Hindlimb muscle (tissue), 1 donor: ENCODE data around the gene CHN1. TPM values are rescaled to one million over a fixed set of nuclear protein-coding genes. Genes with fewer than 3 reads are reported as not detected.

Source experiments
- DNase-seq: peaks from one replicate; pipeline ENCODE4 v3.0.0-alpha.2; 2013
- polyA plus RNA-seq: library from polyadenylated mRNA; unstranded; fragments of 120-200 nt; gene quantifications from one replicate; pipeline ENCODE4 v1.2.1, GENCODE V29; 2013; ENCODE audit not compliant: insufficient read length

CHN1 gene
- polyA plus RNA-seq, 1 donor = 13.2 TPM

GRCh38 chr2:174918886-174919526 lies 86.2 kb downstream of the CHN1 start:
- DNase-seq = no peak

DNA sequence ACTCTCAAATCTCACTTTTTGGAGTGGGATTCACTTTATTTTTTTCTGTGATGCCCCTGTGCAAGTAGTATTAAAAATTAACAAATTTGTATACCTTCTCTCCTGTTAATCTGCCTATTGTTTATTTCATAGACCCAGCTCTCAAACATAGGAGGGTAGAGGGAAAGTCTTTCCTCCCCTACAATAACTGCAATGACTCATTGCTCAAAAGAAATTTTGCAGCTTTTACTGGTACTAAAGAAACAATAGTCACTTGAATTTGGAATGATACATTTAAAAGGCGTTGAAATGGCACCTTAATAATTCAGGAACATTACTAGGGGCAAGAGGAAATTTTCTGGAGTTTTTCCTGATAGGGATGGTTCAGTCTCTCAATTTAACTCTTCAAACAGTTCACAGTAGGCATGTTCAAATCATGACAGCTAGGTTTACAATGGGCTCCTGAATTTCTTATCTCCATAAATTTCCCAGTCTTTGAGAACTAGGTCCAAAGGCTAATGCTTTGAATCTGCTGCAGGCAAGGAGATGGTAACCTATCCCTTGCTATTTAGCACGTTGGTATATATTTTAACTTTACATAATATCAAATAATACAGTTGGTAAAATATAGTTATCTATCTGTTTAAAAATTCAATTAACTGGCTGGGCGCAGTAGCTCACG lies 88.8 kb downstream of the CHN1 start:
- no peak for DNase-seq

DNA sequence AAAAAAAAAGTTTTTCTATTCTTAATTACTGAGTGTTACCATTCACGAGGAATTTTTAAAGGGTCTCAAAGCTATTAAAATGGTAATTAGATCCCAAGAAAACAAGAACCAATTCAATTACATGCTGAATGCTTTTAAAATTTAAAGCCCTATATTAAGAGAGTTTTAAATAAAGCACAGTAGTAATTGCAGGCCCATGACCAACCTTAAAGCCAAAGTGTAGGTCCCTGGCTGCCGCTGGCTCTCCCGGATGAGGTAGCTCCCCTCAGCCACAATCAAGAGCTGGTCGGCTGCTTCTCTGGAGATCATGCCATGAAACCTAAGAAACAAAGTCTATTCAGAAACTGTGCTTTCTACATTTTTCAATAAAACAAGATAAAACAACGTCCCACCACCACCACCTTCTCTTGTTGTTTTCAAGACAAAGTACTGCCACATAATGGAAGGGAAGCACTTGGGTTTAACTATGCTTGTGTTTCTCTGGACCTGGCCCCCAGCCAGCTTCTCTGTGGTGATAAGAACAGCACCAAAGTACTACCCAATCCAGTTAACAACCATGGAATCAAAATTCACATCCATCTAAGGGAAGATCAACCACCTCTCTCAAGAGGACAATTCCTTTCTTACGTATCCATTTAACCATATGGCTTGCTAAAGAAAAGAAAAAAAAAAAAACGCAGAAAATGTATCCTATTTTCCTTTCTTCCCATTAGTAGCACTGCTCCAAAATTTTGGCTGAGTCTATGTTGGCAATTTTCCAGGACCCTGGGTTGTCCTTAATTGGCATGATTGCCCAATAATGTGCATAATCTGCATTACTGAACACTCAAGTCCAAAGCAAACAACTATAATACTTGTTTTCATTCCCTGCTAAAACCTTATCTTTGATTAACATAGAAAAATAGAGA lies 90.1 kb downstream of the CHN1 start:
- DNase-seq = no peak

DNA sequence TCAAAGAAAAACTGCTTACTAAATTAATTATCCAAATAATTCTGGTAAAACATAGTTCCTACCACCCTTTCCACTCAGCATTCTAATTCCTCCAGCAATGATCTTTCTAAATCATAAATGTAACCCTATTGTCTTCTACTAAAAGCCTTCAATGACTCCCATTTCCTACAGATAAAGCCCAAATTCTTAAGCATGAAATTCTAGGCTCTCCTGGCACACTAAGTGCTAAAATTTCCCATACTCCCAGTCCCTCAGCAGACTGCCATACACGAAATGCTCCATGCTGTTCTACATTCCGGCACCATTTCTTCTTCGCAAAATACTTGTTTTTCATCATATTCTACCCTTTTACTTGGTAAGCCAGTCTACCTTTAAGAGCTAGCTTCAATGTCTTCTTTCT lies 96.9 kb downstream of the CHN1 start:
- no peak for DNase-seq

- DNase-seq = no peak
These were observed 102.0 kb downstream of the CHN1 start for GRCh38 chr2:174903264-174903556.

DNA sequence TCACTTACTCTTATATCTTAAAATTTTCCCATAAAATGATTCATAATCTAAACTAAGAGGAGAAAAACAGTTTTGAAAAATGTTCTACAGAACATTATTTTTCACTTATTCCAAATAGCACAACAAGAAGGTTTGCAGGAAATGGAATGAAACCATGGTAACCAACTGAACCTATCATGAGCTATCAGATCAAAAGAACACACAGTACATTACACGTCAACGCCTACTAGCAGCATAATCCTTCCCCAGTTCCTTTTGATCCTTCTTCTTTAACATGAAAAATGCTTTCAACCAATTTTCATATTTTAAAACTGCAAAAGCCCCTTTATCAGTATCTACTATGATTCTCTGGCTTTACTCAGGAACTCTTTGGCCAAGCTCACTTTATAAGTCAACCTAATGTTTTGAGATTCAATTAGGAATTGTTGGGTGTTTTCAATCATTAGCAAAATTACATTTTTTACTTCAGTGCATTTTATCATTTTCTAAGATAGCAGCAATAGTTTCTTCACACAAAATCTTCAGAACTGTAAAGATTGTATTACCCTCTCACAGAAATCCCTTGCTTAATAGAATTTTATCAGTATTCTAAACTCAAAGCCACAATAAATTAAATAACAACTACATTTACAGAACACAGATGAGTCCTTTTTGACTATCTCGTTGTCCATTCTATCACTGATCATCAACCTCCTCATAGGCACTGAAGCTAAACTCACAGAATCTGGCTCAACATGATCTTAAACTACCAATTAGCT lies 102.5 kb downstream of the CHN1 start:
- no peak for DNase-seq

GRCh38 chr2:174901075-174901474 lies 104.1 kb downstream of the CHN1 start:
- DNase-seq = no peak

DNA sequence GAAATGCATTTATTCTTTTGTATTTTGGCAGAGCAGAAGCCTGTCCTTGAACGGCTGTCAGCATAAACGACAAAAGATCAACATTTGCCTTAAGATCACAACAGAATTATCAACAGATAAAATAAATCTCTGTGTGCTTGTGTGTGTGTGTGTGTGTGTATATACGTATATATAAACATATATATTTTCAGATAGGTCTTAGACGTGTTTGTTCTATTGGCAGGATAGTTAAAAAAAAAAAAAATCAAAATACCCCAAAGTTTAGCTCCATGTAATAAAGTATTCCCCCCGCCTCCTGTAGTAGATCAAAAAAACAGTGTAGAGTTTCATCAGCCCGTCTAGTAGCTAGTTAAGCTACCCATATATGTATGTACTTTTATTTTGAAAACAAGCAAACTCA lies 107.9 kb downstream of the CHN1 start:
- no peak for DNase-seq

GRCh38 chr2:174893018-174893417 lies 112.2 kb downstream of the CHN1 start:
- no peak for DNase-seq

GRCh38 chr2:174892546-174892945 lies 112.6 kb downstream of the CHN1 start:
- DNase-seq = no peak

DNA sequence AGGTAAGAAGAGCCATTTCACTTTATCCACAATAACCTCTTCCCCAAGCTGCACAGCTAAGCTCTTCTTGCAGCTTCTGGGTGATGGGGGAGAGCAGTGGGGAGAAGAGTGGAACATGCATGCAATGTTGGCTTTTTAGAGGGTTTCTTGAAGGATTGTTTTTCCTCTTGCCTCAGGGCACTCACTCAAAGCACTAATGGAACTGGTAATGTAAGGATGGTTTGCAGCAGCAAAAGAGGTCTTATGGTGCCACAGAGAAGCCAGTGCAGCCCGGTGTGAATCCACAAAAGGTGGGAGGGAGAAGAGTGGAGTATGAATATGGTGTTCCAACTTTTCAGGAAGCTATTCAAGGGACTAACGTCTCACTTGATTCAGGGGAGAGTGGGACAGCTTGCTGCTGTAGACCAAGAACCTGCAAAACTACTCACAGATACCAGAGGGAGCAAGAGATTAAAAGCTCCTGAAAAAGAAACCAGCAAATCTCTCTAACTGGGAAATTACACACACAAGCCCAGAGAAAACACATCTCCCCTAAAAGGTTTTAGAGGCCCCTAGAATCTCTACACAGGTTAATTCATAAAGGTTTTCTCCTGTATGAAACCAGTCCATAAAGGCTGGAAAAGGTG lies 116.4 kb downstream of the CHN1 start:
- DNase-seq = no peak

DNA sequence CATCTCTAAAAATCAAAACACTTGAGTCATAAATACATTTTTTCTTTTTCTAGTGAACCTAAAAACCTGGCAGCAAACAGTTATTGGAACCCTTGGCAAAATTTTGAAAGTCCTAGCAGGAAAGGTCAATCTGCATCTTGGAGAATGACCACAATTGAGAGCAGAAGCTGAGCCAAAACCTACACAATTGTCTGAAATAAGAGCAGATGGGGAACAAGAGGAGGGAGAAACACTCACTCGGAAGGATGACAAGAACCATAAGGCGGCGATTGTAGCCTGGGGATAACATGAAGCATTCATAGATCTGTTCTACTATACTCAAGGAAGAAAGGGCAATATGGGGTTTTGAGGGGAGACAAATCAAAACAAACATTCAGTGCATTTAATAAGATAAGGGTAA lies 117.0 kb downstream of the CHN1 start:
- DNase-seq = no peak

DNA sequence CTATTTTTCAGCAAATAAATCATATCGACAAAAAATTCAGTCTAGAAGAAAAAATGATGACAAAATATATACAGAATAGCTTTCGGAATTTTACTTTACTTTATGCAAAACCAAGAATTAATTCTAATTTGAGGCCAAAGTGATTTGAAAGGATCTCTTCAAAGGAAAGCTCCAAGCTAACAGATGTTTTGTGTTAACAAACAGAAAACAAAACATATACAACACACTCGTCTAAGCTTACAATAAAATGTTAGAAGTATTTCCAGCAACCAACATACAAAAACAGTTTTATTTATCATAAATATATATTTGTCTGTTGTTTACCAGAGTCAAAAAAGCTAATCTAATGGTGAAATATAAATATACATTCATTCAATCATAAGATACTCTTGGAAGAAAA lies 122.8 kb downstream of the CHN1 start:
- no peak for DNase-seq

DNA sequence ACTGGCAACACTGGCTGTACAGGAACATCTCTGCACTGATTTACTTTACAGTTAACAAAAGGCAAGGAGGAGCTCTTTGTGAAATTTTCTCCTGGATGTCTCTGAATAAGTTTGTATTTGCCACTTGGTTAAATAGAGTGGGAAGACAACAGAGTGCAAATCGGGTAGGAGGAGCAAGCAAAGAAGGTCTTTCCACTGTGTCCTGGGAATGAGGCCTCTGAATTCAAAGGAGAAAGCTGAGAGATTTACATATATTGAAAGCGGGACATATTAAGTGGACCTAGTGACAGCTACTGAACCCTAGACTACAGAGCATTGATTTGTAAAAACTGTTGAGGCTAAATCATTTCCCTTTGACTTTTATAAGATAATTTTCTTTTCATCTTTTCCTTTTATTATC lies 123.5 kb downstream of the CHN1 start:
- no peak for DNase-seq

DNA sequence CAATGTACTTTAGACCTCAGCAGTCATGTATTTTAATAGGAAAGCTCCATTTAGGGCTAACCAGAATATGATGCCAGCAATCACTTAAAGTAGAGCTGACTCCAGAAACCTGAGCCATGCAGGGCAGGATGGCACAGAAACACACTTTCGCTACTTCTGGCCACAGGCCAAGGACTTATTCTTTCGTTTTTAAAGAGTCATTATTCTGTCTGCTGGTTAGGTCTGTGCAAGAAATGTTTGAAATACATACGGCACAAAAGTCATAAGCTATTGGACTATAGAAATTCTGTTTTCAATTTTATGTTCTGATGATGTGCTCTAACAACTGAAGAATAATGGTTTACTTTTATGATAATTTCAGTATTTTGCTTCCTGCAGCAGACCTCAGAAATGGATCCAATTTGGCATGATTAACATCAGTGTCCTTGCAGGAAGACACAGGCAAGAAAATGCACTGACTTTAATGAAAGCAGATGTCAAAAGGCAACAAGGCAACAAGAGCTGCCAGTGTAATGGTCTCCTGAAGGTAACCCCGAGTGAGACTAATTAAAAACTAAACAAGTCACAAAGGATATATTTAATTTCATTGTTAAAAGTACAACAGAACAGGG lies 126.5 kb downstream of the CHN1 start:
- peak; percentile 23 for DNase-seq

GRCh38 chr2:174877751-174878150 lies 127.4 kb downstream of the CHN1 start:
- DNase-seq = no peak

DNA sequence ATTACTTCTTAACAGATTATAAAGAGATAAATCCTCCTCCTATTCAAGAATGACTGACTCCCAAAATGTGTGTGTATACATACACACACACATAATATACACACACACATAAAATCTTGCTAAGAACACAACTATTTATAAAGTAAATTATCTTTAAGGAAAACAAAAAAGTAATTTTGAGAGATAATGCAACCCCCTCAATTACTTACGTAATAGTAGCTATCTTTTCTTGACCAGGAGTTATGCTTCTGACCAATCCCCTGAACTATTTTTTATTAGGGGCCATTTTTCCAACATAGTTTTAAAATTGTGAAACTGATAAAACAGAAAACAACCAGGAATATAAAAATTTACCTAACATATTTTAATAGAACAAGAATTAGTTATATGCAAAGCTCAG lies 127.9 kb downstream of the CHN1 start:
- DNase-seq = no peak

DNA sequence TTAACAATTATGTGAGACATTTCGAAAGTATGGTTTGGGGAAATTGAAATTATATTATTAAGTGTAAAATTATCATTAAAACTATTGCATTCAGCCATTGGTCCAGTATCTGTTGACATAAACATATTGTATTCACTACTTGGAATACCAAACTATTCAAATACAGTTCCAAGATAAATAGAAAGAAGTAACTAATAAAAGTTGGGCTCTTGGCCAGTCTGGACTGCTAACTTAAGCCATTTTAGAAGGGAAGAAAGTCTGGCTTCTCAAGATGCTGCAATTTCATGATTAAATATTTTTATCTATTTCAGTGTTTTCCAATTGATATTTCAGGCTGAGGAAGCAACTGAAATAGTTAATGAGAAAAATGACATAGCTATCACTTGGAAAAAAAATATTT lies 131.1 kb downstream of the CHN1 start:
- peak; percentile 32 for DNase-seq

DNA sequence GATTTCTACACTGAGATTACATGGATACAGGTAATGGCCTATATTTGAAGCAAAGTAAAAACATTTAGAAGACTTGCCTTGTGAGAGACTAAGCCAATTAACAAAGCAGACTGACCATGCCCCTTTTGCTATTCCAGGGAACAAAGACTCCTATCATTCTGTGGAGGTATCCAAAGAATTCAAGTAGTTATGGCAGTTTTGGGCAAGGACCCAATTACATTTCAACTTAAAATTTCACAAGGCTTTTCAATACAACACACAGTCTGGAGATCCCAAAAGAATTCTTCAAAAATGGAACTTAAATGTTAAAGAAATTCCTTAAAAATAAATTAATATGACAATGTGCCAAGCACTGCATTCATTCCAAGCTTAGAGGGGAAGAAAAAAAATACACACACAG lies 131.7 kb downstream of the CHN1 start:
- no peak for DNase-seq

GRCh38 chr2:174870787-174871186 lies 134.4 kb downstream of the CHN1 start:
- no peak for DNase-seq

DNA sequence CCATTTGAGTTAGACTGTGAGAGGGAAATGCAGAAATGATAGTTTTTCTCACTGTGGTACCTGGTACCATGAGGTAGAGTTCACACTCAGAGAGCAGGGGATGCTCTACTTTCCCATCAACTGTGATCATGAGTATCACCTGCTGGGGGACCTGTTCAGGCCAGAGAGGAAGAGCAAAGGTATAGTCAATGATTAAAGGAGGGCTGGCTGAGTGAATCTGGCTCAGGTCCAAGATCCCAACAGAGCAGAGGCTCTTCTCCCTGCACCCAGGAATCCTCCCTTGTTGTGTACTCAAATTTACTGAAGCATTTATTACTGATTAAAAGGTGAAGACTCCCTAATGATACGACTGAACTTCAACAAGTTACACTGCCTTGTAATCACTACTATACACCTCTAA lies 136.3 kb downstream of the CHN1 start:
- DNase-seq = no peak

- no peak for DNase-seq
These were observed 138.8 kb downstream of the CHN1 start for GRCh38 chr2:174866421-174866820.
